Endothelial cell of umbilical vein (primary cell): ENCODE results near the gene STT3B. TPM values are rescaled to one million over a fixed set of nuclear protein-coding genes. Genes with fewer than 3 reads are reported as not detected.

Source experiments
- BruUV-seq: library from RNA; stranded (reverse); fragments of 400-500 nt; replicated peaks from 2 replicates; lab custom pipeline; 2021; lab: Mats Ljungman, UMichigan
- CTCF ChIA-PET: fragments of 300-600, 350-600 bp; sonication (Branson Sonifier 250); formaldehyde crosslinking; loops from one replicate; lab custom pipeline; 2021; ENCODE audit warnings: antibody characterized with exemption, inconsistent platforms; lab: Charles Lee
- POLR2A ChIA-PET: fragments of 300-600, 350-600 bp; sonication (Branson Sonifier 250); formaldehyde crosslinking; loops from one replicate; lab custom pipeline; 2021; ENCODE audit warnings: antibody characterized with exemption, inconsistent platforms; lab: Charles Lee
- DNase-seq: peaks from one replicate; pipeline ENCODE4 v3.0.0-alpha.2; 2011; ENCODE audit warnings: low read depth, low spot score
- FAIRE-seq: peaks from 2 replicates; lab custom pipeline; 2011; peaks lifted over from hg19 to GRCh38; lab: Jason Lieb, UNC
- H2AFZ ChIP-seq: 2 replicates; pipeline ENCODE4 v1.6.0; 2012; ENCODE audit warnings: low read depth, low read length, control low read depth, inconsistent platforms
- H3K27ac ChIP-seq: 2 replicates; pipeline ENCODE4 v1.5.1; 2011; ENCODE audit warnings: low read depth, mild to moderate bottlenecking, control low read depth, low read length, moderate library complexity; ENCODE audit not compliant: insufficient read depth
- H3K27me3 ChIP-seq, 2 experiments: 2 replicates each; pipeline versions ENCODE4 v1.6.0 to v1.6.1; 2011; ENCODE audit warnings: low read length in 2 of 2, mixed read lengths in 1 of 2; ENCODE audit not compliant: control insufficient read depth in 2 of 2, insufficient read depth in 2 of 2
- H3K36me3 ChIP-seq, 2 experiments: 2 replicates in 1 of 2; 3 replicates in 1 of 2; pipeline ENCODE4 v1.5.1; 2011; ENCODE audit warnings: low read length in 2 of 2, mild to moderate bottlenecking in 1 of 2, moderate library complexity in 1 of 2; ENCODE audit not compliant: control insufficient read depth in 2 of 2, insufficient read depth in 2 of 2; ENCODE audit errors: extremely low read depth in 1 of 2
- H3K4me1 ChIP-seq: 3 replicates; pipeline ENCODE4 v1.5.1; 2011; ENCODE audit warnings: mild to moderate bottlenecking, low read length; ENCODE audit not compliant: control insufficient read depth, insufficient read depth; ENCODE audit errors: extremely low read depth
- H3K4me2 ChIP-seq: 2 replicates; pipeline ENCODE4 v1.6.1; 2011; ENCODE audit warnings: low read length, control low read depth, mixed read lengths; ENCODE audit not compliant: insufficient read depth
- H3K4me3 ChIP-seq, 3 experiments: fragments of 200-600 bp in 1 of 3; sonication (generic), shearing (Covaris generic) in 1 of 3; replicated peaks in 1 of 3; 2 replicates each; pipeline ENCODE4 v1.5.1; 2011 to 2016; ENCODE audit warnings: control low read depth in 3 of 3, low read length in 3 of 3, mild to moderate bottlenecking in 2 of 3, inconsistent platforms in 1 of 3, low read depth in 1 of 3, moderate library complexity in 1 of 3; ENCODE audit not compliant: insufficient read depth in 1 of 3
- H3K79me2 ChIP-seq: 2 replicates; pipeline ENCODE4 v1.6.0; 2012; ENCODE audit warnings: low read length, inconsistent platforms; ENCODE audit not compliant: control insufficient read depth, insufficient read depth
- H3K9ac ChIP-seq: replicated peaks from 2 replicates; pipeline ENCODE3; 2011; ENCODE audit warnings: low read length, control low read depth; ENCODE audit not compliant: insufficient read depth; ENCODE audit errors: extremely low read depth
- H3K9me1 ChIP-seq: replicated peaks from 3 replicates; pipeline ENCODE4 v1.6.0; 2011; ENCODE audit warnings: mild to moderate bottlenecking, low read length; ENCODE audit not compliant: control insufficient read depth, insufficient read depth; ENCODE audit errors: extremely low read depth
- H3K9me3 ChIP-seq: replicated peaks from 2 replicates; pipeline ENCODE4 v1.5.1; 2012; ENCODE audit warnings: low read length, inconsistent platforms; ENCODE audit not compliant: control insufficient read depth, insufficient read depth
- H4K20me1 ChIP-seq: replicated peaks from 2 replicates; pipeline ENCODE3; 2011; ENCODE audit warnings: mild to moderate bottlenecking, low read length; ENCODE audit not compliant: control insufficient read depth, insufficient read depth; ENCODE audit errors: extremely low read depth
- CTCF ChIP-seq, 2 donors: IDR thresholded peaks; 1 replicate in 1 of 2; 2 replicates in 1 of 2; pipeline ENCODE4 v1.5.1; 2011; ENCODE audit warnings: low read length in 2 of 2, mild to moderate bottlenecking in 2 of 2, moderate library complexity in 2 of 2, control low read depth in 1 of 2, inconsistent platforms in 1 of 2, low read depth in 1 of 2; ENCODE audit not compliant: insufficient read depth in 1 of 2; ENCODE audit errors: extremely low read depth in 1 of 2
- EZH2 ChIP-seq: IDR thresholded peaks from 2 replicates; pipeline ENCODE4 v1.6.1; 2012; ENCODE audit warnings: borderline replicate concordance, low read depth, mild to moderate bottlenecking, moderate library complexity, low read length, inconsistent platforms; ENCODE audit not compliant: severe bottlenecking
- FOS ChIP-seq: IDR thresholded peaks from 2 replicates; pipeline ENCODE4 v1.6.1; 2011; ENCODE audit warnings: mild to moderate bottlenecking, low read length, moderate library complexity, borderline replicate concordance; ENCODE audit not compliant: insufficient read depth
- GATA2 ChIP-seq: IDR thresholded peaks from 2 replicates; pipeline ENCODE4 v1.7.0; 2011; ENCODE audit warnings: low read depth, mild to moderate bottlenecking, moderate library complexity, mixed read lengths, low read length; ENCODE audit not compliant: insufficient read length, insufficient read depth
- JUN ChIP-seq: IDR thresholded peaks from 2 replicates; pipeline ENCODE4 v1.6.1; 2011; ENCODE audit warnings: borderline replicate concordance, low read depth; ENCODE audit not compliant: insufficient read length, insufficient read depth
- MAX ChIP-seq: IDR thresholded peaks from 2 replicates; pipeline ENCODE4 v1.6.1; 2011; ENCODE audit not compliant: insufficient read depth, insufficient read length
- MYC ChIP-seq: IDR thresholded peaks from one replicate; pipeline ENCODE4 v1.6.1; 2011; ENCODE audit warnings: mild to moderate bottlenecking, low read depth, low read length
- POLR2A ChIP-seq: IDR thresholded peaks from 2 replicates; pipeline ENCODE4 v1.6.1; 2012; ENCODE audit warnings: low read depth, mild to moderate bottlenecking, control low read depth, low read length
- POLR2AphosphoS5 ChIP-seq: IDR thresholded peaks from 2 replicates; pipeline ENCODE4 v1.6.1; 2012; ENCODE audit warnings: low read depth, mild to moderate bottlenecking, control low read depth, low read length, moderate library complexity; ENCODE audit not compliant: insufficient read depth
- dilution Hi-C: fragments of 300-500 bp; cut with MboI; formaldehyde crosslinking; loops from one replicate; pipeline ENCODE4 v1.15.0; 2019; ENCODE audit warnings: low sequenced_read_pairs; ENCODE audit not compliant: extremely low pct_ligation_motif_present
- intact Hi-C: fragments of 100-400 bp; cut with micrococcal nuclease; formaldehyde crosslinking; loops from one replicate; pipeline ENCODE4 v1.10.0; 2022
- polyA plus RNA-seq, 4 experiments: library from polyadenylated mRNA; depleted of rRNA in 3 of 4; stranded (reverse) in 3 of 4; unstranded in 1 of 4; fragments of >200 nt; gene quantifications; 2 replicates each; pipeline versions ENCODE4 v1.2.1 to v1.2.3, GENCODE V29; 2011 to 2012; ENCODE audit warnings: missing spikeins in 1 of 4
- total RNA-seq: library from RNA; stranded (reverse); gene quantifications from 2 replicates; pipeline ENCODE4 v1.2.3, GENCODE V29; 2021

The STT3B gene
- total and polyA plus RNA-seq, 2 donors (not counting 3 experiments of a cell fraction or from before 2014, with no cell fraction given), result 56.4 to 113 TPM

- dilution Hi-C loops, result no loop called here
- Histone ChIP-seq H3K27ac (no peak overlapping the region), H3K4me2 (no peak overlapping the region), H3K9ac (no peak overlapping the region), H3K9me3 (no peaks in the 10 kb centered on the region), H2AFZ (no peak overlapping the region), H3K79me2 (peaks cover 13% of the 10 kb centered on the region), H3K4me3 (no peak overlapping the region), H4K20me1 (no peaks in the 10 kb centered on the region), H3K9me1 (no peaks in the 10 kb centered on the region), H3K27me3 (no peaks in the 10 kb centered on the region), H3K4me1 (no peaks in the 10 kb centered on the region), H3K36me3 (no peaks in the 10 kb centered on the region)
- ChIA-PET POLR2A (no interaction called here), CTCF (interaction anchor here (1.0 to 2.4 kb wide), 4 partner anchors 16 to 540 kb away, joined by 3 to 19 read pairs (median 4); no protein-coding TSS in a partner anchor)
- intact Hi-C loops, result loop anchor here (5.0 kb wide), 1 partner anchor 403 kb away; no protein-coding TSS in a partner anchor
- TF ChIP-seq MYC (no peak), GATA2 (no peak), CTCF (IDR thresholded peaks at IDR 0.05; ENCODE audit: extremely low read depth in 1 of 2, insufficient read depth in 1 of 2, low read depth in 1 of 2, low read length in 2 of 2) (no peak), MAX (no peak), EZH2 (no peak), FOS (no peak), POLR2AphosphoS5 (no peak), JUN (no peak), POLR2A (no peak)
- FAIRE-seq (no peak), DNase-seq (peak; percentile 13)
- no TSS peak for BruUV-seq
Observed at GRCh38 chr3:31614162-31614921, 81.6 kb downstream of the STT3B start.
